HEK293T (cell line): ENCODE results near the gene SCARB1.

Experiments used
- ARNT ChIP-seq: fragments of 450-650 bp; IDR thresholded peaks from 2 replicates; pipeline ENCODE4 v1.6.1; 2017; ENCODE audit warnings: mild to moderate bottlenecking
- BHLHE40 ChIP-seq: fragments of 450-650 bp; IDR thresholded peaks from 2 replicates; pipeline ENCODE4 v1.6.1; 2016; ENCODE audit warnings: mild to moderate bottlenecking, moderate library complexity, borderline replicate concordance
- FOXM1 ChIP-seq: fragments of 450-650 bp; IDR thresholded peaks from 2 replicates; pipeline ENCODE4 v1.6.1; 2017; ENCODE audit warnings: mild to moderate bottlenecking, borderline replicate concordance
- L3MBTL2 ChIP-seq: fragments of 450-650 bp; conservative IDR thresholded peaks from 2 replicates; pipeline ENCODE4 v1.6.1; 2016; ENCODE audit warnings: mild to moderate bottlenecking
- LEF1 ChIP-seq: fragments of 450-650 bp; IDR thresholded peaks from 2 replicates; pipeline ENCODE4 v1.6.1; 2017; ENCODE audit warnings: mild to moderate bottlenecking, borderline replicate concordance
- PKNOX1 ChIP-seq: fragments of 450-650 bp; IDR thresholded peaks from 2 replicates; pipeline ENCODE4 v1.6.1; 2016
- SUZ12 ChIP-seq: fragments of 450-650 bp; IDR thresholded peaks from 2 replicates; pipeline ENCODE4 v1.6.1; 2016; ENCODE audit warnings: mild to moderate bottlenecking
- TARDBP ChIP-seq: fragments of 450-650 bp; IDR thresholded peaks from 2 replicates; pipeline ENCODE4 v1.6.1; 2016

GRCh38 chr12:124733086-124733485 is 130.6 kb downstream of the SCARB1 start:
- TF ChIP-seq ARNT: no peak
- TF ChIP-seq PKNOX1: no peak
- TF ChIP-seq FOXM1: no peak
- no peak for TF ChIP-seq BHLHE40
- TF ChIP-seq SUZ12: no peak
- TF ChIP-seq TARDBP: no peak
- TF ChIP-seq L3MBTL2: no peak
- TF ChIP-seq LEF1: no peak
